Right lobe of liver (tissue), 4 donors: Measurements from ENCODE around the gene FAIM2.

Source experiments
- CTCF ChIP-seq, 4 donors: fragments of 200-600 bp in 3 of 4; fragments of 450-650 bp in 1 of 4; IDR thresholded peaks; one replicate each; pipeline versions ENCODE4 v1.5.1 to v1.8.0; 2016 to 2022; ENCODE audit warnings: antibody characterized with exemption in 4 of 4, mild to moderate bottlenecking in 2 of 4
- POLR2A ChIP-seq: fragments of 450-650 bp; IDR thresholded peaks from one replicate; pipeline ENCODE4 v1.6.1; 2017; ENCODE audit warnings: antibody characterized with exemption, mild to moderate bottlenecking
- donor health status: DM: no; HTN: no; CAD: no.
- donor health status: DM: no; HTN: no; CAD: no.
- donor health status: DM: no; HTN: yes; CAD: no.

GRCh38 chr12:49905718-49906314 is 2.1 kb upstream of the FAIM2 start:
- TF ChIP-seq CTCF (IDR thresholded peaks at IDR 0.05), result no peak
- TF ChIP-seq POLR2A, result no peak
